Measurements from ENCODE around the gene TAF4B. TPM values are rescaled to one million over a fixed set of nuclear protein-coding genes. Genes with fewer than 3 reads are reported as not detected.

Gene TAF4B
- total RNA-seq, 1 experiment from 2014 or later = 15.2 TPM

DNA sequence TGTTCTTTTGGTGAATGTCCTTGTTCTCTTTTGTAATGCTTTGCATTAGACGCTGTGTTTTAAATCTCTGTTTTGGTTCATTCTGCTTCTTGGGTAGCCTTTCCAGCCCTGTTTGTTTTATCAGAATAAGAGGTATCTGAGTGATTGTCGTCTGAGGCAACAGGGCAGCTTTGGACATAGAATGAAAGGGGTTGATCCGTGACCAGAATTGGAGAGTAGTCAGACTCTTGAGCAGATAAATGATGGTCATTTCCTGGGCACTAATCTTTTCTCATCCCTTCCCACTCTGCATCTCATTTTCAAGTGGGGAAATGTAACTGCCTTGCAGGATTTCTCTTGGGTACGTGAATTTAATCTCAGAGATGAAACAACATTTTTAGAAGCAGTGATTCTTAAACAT, 61.4 kb downstream of the TAF4B start:
- ChIA-PET CTCF (no interaction called here), POLR2A (no interaction called here)
- peaks cover 35% of the 10 kb centered on the region for H3K36me3 Mint-ChIP-seq
- TF ChIP-seq, protein P1, sequence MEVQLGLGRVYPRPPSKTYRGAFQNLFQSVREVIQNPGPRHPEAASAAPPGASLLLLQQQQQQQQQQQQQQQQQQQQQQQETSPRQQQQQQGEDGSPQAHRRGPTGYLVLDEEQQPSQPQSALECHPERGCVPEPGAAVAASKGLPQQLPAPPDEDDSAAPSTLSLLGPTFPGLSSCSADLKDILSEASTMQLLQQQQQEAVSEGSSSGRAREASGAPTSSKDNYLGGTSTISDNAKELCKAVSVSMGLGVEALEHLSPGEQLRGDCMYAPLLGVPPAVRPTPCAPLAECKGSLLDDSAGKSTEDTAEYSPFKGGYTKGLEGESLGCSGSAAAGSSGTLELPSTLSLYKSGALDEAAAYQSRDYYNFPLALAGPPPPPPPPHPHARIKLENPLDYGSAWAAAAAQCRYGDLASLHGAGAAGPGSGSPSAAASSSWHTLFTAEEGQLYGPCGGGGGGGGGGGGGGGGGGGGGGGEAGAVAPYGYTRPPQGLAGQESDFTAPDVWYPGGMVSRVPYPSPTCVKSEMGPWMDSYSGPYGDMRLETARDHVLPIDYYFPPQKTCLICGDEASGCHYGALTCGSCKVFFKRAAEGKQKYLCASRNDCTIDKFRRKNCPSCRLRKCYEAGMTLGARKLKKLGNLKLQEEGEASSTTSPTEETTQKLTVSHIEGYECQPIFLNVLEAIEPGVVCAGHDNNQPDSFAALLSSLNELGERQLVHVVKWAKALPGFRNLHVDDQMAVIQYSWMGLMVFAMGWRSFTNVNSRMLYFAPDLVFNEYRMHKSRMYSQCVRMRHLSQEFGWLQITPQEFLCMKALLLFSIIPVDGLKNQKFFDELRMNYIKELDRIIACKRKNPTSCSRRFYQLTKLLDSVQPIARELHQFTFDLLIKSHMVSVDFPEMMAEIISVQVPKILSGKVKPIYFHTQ (CRISPR knock-in tag; IDR thresholded peaks at IDR 0.05) = no peak
- TF ChIP-seq JUN (CRISPR knock-in tag; IDR thresholded peaks at IDR 0.05) = no peak
- TF ChIP-seq, protein P2, sequence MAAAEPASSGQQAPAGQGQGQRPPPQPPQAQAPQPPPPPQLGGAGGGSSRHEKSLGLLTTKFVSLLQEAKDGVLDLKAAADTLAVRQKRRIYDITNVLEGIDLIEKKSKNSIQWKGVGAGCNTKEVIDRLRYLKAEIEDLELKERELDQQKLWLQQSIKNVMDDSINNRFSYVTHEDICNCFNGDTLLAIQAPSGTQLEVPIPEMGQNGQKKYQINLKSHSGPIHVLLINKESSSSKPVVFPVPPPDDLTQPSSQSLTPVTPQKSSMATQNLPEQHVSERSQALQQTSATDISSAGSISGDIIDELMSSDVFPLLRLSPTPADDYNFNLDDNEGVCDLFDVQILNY (CRISPR knock-in tag; IDR thresholded peaks at IDR 0.05) = no peak
- TF ChIP-seq ATF1 (CRISPR knock-in tag; IDR thresholded peaks at IDR 0.05) = no peak
- TF ChIP-seq GTF2I (CRISPR knock-in tag; conservative IDR thresholded peaks at IDR 0.05) = no peak
- no peak for TF ChIP-seq TP53 (CRISPR knock-in tag; IDR thresholded peaks at IDR 0.05)
- TF ChIP-seq FOXP1 (CRISPR knock-in tag; IDR thresholded peaks at IDR 0.05; ENCODE audit: borderline replicate concordance) = no peak
- TF ChIP-seq, protein P3, sequence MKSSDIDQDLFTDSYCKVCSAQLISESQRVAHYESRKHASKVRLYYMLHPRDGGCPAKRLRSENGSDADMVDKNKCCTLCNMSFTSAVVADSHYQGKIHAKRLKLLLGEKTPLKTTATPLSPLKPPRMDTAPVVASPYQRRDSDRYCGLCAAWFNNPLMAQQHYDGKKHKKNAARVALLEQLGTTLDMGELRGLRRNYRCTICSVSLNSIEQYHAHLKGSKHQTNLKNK (CRISPR knock-in tag; IDR thresholded peaks at IDR 0.05) = no peak
- no peaks in the 10 kb centered on the region for H3K27me3 Mint-ChIP-seq (ENCODE audit: low read depth)
- no peak for DNase-seq (ENCODE audit: low spot score)
- H3K4me1 Mint-ChIP-seq = peaks cover 3% of the 10 kb centered on the region
- ATAC-seq = no peak
- H3K4me3 Mint-ChIP-seq = no peak overlapping the region
- peaks cover 9% of the 10 kb centered on the region for H3K9me3 Mint-ChIP-seq
- no peak overlapping the region for H3K27ac Mint-ChIP-seq

DNA sequence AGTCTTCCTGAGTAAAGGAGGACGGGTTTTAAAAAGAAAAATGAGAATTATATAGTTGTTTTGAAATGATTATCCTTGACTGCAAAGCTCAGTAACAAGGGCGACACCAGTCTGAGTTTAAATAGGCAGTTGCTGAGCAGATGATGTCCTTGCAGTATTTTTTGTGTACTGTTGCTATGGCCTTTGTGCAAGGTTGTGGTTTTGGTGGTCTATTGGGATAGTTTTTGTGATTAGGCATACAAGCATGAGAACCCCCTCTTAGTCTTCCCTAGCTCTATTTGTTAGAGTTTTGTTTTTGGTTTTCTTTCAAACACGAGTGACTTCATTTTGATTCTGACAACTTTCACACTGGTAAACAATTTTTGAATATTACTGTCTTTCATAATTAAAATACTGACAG, 64.1 kb downstream of the TAF4B start:
- Mint-ChIP-seq H3K27me3 (ENCODE audit: low read depth) (no peaks in the 10 kb centered on the region), H3K4me1 (no peaks in the 10 kb centered on the region; the same call in 1 of the 2 replicates), H3K27ac (no peak overlapping the region), H3K36me3 (peaks cover 20% of the 10 kb centered on the region), H3K4me3 (no peak overlapping the region), H3K9me3 (no peaks in the 10 kb centered on the region)
- CTCF ChIA-PET = interaction anchor here (1.5 kb wide), 1 partner anchor 17 kb away, joined by 3 read pairs; no protein-coding TSS in a partner anchor
- POLR2A ChIA-PET = no interaction called here
- ATAC-seq (no peak), DNase-seq (ENCODE audit: low spot score) (no peak)
- TF ChIP-seq, protein P4, sequence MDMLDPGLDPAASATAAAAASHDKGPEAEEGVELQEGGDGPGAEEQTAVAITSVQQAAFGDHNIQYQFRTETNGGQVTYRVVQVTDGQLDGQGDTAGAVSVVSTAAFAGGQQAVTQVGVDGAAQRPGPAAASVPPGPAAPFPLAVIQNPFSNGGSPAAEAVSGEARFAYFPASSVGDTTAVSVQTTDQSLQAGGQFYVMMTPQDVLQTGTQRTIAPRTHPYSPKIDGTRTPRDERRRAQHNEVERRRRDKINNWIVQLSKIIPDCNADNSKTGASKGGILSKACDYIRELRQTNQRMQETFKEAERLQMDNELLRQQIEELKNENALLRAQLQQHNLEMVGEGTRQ (CRISPR knock-in tag; IDR thresholded peaks at IDR 0.05) = no peak
- TF ChIP-seq, protein P5, sequence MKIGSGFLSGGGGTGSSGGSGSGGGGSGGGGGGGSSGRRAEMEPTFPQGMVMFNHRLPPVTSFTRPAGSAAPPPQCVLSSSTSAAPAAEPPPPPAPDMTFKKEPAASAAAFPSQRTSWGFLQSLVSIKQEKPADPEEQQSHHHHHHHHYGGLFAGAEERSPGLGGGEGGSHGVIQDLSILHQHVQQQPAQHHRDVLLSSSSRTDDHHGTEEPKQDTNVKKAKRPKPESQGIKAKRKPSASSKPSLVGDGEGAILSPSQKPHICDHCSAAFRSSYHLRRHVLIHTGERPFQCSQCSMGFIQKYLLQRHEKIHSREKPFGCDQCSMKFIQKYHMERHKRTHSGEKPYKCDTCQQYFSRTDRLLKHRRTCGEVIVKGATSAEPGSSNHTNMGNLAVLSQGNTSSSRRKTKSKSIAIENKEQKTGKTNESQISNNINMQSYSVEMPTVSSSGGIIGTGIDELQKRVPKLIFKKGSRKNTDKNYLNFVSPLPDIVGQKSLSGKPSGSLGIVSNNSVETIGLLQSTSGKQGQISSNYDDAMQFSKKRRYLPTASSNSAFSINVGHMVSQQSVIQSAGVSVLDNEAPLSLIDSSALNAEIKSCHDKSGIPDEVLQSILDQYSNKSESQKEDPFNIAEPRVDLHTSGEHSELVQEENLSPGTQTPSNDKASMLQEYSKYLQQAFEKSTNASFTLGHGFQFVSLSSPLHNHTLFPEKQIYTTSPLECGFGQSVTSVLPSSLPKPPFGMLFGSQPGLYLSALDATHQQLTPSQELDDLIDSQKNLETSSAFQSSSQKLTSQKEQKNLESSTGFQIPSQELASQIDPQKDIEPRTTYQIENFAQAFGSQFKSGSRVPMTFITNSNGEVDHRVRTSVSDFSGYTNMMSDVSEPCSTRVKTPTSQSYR (CRISPR knock-in tag; IDR thresholded peaks at IDR 0.05) = no peak
- TF ChIP-seq, protein P6, sequence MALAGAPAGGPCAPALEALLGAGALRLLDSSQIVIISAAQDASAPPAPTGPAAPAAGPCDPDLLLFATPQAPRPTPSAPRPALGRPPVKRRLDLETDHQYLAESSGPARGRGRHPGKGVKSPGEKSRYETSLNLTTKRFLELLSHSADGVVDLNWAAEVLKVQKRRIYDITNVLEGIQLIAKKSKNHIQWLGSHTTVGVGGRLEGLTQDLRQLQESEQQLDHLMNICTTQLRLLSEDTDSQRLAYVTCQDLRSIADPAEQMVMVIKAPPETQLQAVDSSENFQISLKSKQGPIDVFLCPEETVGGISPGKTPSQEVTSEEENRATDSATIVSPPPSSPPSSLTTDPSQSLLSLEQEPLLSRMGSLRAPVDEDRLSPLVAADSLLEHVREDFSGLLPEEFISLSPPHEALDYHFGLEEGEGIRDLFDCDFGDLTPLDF (CRISPR knock-in tag; IDR thresholded peaks at IDR 0.05) = no peak
- no peak for TF ChIP-seq OVOL2 (CRISPR knock-in tag; IDR thresholded peaks at IDR 0.05; ENCODE audit: borderline replicate concordance)
- TF ChIP-seq, protein P7, sequence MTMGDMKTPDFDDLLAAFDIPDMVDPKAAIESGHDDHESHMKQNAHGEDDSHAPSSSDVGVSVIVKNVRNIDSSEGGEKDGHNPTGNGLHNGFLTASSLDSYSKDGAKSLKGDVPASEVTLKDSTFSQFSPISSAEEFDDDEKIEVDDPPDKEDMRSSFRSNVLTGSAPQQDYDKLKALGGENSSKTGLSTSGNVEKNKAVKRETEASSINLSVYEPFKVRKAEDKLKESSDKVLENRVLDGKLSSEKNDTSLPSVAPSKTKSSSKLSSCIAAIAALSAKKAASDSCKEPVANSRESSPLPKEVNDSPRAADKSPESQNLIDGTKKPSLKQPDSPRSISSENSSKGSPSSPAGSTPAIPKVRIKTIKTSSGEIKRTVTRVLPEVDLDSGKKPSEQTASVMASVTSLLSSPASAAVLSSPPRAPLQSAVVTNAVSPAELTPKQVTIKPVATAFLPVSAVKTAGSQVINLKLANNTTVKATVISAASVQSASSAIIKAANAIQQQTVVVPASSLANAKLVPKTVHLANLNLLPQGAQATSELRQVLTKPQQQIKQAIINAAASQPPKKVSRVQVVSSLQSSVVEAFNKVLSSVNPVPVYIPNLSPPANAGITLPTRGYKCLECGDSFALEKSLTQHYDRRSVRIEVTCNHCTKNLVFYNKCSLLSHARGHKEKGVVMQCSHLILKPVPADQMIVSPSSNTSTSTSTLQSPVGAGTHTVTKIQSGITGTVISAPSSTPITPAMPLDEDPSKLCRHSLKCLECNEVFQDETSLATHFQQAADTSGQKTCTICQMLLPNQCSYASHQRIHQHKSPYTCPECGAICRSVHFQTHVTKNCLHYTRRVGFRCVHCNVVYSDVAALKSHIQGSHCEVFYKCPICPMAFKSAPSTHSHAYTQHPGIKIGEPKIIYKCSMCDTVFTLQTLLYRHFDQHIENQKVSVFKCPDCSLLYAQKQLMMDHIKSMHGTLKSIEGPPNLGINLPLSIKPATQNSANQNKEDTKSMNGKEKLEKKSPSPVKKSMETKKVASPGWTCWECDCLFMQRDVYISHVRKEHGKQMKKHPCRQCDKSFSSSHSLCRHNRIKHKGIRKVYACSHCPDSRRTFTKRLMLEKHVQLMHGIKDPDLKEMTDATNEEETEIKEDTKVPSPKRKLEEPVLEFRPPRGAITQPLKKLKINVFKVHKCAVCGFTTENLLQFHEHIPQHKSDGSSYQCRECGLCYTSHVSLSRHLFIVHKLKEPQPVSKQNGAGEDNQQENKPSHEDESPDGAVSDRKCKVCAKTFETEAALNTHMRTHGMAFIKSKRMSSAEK (CRISPR knock-in tag; IDR thresholded peaks at IDR 0.05; ENCODE audit: borderline replicate concordance) = no peak
- TF ChIP-seq, protein P8, sequence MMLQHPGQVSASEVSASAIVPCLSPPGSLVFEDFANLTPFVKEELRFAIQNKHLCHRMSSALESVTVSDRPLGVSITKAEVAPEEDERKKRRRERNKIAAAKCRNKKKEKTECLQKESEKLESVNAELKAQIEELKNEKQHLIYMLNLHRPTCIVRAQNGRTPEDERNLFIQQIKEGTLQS (CRISPR knock-in tag; conservative IDR thresholded peaks at IDR 0.05) = no peak
- no peak for TF ChIP-seq MYBL2 (CRISPR knock-in tag; IDR thresholded peaks at IDR 0.05)
- TF ChIP-seq TEAD1 (CRISPR knock-in tag; IDR thresholded peaks at IDR 0.05) = no peak
- no peak for TF ChIP-seq SP1 (CRISPR knock-in tag; conservative IDR thresholded peaks at IDR 0.05)
- TF ChIP-seq, protein P9, sequence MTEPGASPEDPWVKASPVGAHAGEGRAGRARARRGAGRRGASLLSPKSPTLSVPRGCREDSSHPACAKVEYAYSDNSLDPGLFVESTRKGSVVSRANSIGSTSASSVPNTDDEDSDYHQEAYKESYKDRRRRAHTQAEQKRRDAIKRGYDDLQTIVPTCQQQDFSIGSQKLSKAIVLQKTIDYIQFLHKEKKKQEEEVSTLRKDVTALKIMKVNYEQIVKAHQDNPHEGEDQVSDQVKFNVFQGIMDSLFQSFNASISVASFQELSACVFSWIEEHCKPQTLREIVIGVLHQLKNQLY (CRISPR knock-in tag; IDR thresholded peaks at IDR 0.05) = no peak
- no peak for TF ChIP-seq ZNF219 (CRISPR knock-in tag; IDR thresholded peaks at IDR 0.05; ENCODE audit: borderline replicate concordance)
- TF ChIP-seq, protein P2 (CRISPR knock-in tag; IDR thresholded peaks at IDR 0.05) = no peak

All from WTC11 (cell line).